T-helper 22 cell (primary cell): ENCODE results near the gene SH2D5.

ENCODE experiments used
- DNase-seq: peaks from one replicate; pipeline ENCODE4 v3.0.0-alpha.2; 2020; ENCODE audit warnings: low read depth

SH2D5 gene

DNA sequence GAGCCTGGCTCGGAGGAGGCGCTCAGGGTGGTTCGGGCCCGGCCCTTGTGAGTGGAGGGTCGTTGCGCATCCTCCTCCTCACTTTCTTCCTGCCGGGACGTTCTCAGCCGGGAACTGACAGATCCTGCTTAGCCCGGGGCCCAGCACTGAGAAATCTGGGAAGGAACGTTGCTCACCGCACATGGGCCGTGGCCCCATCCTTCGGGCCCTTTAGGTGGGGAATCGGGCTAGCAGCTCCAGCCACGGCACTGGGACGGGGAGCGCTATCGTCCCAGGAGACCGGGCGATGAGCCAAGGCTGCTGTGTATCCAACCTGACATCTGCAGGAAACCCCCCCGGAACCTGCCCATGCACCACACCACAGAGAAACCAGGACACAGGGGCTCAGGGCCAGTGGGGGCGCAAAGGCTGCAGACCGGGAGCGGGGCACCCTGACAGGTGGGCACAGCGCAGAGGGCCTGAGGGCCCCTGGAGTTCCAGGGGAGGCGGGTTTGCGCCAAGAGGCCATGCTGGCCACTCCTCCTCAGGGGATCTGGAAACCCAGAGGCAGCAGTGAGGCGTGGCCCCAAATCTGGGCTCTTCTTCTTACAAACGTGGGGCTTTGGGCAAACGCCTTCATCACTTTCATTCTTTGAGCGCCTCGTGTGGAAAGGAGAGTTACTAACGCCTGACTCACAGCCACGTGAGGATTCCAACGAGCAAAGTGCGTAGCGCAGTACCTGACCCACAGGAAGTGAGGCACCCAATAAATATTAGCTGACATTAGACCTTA is at the start of gene SH2D5:
Gene SH2D5, minus strand, starts transcription at position 116 of the 772 bp plus-strand sequence. CDS start 4,659 bp downstream, outside the sequence.
- DNase-seq = peak; percentile 64

DNA sequence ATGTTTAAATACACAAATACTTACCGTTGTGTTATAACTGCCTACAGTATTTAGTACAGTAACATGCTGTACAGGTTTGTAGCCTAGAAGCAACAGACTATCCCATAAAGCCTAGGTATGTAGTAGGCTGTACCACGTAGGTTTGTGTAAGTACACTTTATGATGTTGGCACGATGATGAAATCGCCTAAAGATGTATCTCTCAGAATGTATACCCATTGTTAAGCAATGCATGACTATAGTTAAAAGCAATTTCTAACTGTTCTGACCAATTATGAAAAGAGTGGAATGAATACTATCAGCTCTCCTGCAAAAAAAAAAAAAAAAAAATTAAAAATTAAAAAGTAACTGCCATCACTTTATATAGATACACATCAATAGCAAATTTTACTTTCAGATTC is 43.2 kb upstream of the SH2D5 start:
- no peak for DNase-seq

DNA sequence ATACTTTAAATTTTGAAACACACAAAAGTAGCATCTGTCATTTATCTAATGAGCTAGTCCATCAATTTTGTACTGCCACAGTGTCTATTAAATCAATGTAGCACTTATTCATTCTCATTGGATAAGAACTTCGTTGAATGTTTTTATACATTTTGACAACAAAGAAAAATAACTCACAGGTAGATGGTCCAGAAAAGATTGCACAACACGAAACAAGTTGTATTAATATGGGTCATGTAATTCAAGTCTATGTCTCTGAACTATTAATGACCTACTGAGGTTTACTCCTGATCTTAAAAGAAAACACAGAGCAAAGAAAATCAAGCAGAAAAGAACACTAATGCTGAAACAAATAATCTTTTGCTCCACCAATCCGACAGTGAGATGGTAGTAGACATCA is 39.3 kb upstream of the SH2D5 start:
- DNase-seq = no peak

DNA sequence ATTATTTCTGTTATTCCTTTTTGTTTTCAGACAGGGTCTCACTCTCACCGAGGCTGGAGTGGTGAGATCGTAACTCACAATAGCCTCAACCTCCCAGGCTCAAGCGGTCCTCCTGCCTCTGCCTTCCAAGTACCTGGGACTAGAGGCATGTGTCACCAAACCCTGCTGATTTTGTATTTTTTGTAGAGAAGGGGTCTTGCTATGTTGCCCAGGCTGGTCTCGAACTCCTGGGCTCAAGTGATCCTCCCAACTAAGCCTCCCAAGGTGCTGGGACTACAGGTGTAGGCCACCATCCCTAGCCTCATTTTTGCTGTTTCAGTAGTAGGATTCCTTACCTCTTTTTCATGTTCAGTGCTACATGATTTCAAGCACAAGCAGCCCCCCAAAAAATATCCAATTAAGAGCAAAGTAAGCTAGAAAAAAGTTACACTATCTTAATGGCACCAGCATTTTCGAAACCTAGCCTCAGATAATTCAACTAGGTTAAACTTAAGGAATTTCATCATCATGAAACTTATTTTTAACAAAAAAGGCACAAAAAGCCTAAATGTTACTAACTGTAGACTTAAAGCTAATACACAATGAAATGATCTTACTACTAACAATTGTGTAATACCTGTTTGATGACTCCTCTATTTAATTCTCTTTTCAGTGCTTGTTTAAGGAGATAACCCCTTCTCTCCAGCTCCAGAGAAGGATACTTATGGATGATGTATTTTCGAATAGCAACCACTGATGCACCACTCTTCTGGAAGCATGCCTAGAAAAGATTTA is 38.0 kb upstream of the SH2D5 start:
- DNase-seq = no peak

DNA sequence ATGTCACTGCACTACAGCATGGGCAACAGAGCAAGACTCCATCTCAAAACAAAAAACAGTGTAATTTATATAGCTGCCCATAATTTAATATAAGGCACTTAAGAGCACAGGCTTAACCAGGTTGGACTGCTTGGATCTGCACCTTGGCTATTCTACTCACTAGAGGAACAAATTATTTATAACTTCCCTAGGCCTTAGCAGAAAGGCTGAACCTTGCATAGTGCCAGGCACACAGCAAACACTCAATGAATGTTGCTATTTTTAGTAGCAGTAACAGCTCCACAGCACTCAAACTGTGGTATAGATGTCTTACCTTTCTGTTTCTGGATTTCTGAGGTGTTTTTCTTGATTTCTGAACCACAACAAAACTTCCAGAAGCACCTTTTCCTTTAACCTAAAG is 34.8 kb upstream of the SH2D5 start:
- no peak for DNase-seq

DNA sequence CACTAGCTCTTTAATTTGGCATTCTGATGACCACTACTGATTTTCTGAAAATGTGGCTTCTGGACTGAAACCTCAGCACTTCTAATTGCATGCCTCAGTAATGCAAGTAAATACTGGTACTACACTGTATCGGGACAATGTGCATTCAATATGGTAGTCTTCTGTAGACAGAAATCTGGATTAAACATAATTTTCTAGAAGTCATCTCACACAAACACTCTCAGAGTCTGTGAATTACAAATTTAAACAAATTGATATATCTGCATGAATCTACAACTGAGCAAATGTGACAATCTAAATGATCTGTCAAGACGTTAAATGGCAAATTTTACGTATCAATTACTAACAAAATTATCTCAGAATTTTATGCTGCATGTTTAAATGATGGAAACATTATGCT is 30.9 kb upstream of the SH2D5 start:
- DNase-seq = no peak

DNA sequence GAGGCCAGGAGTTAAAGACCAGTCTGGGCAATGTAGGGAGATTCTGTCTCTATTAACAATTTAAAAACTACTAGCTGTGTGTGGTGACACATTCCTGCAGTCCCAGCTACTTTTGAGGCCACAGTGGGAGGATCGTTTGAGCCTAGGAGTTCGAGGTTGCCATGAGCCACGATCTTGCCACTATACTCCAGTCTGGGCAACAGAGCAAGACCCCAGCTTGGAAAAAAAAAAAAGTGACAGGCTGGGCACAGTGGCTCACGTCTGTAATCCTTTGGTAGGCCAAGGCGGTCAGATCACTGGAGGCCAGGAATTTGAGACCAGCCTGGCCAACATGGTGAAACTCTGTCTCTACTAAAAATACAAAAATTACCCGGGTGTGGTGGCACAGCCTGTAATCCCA is 27.8 kb upstream of the SH2D5 start:
- DNase-seq = no peak

DNA sequence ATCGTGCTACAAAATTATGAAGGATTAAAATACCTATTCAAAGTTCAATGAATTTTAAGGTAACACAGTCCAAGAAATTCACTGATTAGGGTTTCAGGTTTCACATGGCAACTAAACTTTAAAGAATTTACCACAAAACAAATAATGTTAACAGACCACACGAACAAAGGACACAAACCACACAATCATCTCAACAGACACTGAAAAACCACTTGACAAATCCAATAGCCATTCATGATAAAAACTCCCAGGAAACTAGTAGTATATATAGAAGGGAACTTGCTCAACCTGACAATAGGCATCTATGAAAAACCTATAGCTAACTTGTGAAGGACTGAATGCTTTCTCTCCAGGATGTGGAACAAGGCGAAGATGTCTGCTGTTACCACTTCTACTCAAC is 21.1 kb upstream of the SH2D5 start:
- DNase-seq = no peak

DNA sequence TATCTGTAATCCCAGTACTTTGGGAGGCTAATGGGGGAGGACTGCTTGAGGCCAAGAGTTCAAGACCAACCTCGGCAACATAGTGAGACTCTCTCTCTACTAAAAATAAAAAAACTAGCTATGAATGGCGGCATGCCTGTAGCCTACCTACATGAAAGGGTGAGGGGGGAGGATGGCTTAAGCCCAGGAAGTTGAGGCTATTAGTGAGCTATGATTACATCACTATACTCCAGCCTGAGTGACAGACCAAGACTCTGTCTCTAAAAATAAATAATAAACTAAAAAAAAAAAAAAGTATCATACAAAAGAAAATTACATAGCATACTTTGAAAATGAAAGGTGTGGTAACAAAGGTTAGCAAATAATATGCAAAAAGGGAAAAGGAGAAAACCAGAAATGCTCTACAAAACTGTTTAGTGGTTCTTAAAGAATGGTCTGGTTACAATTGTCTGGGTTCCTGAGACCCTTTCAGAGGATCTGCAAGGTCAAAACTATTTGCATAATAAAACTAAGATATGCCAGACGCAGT is 19.0 kb upstream of the SH2D5 start:
- no peak for DNase-seq

DNA sequence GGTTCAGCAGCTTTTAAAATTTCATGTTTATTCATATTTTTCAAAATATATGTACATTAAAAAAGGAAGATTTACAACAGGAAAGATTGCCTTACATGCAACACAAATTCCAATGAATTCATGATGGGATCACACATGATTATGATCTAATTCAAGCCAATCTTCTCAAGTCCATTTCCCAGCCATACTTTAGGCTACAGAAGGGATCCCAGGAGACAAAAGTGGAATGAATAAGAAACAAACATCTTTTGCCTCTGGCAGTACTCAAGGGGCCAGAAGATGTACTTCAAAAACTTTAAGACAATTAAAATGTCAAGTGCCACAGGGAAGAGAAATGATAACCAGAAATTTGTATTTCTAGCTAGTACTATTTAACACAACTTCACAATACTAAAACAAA is 10.2 kb upstream of the SH2D5 start:
- DNase-seq = no peak

DNA sequence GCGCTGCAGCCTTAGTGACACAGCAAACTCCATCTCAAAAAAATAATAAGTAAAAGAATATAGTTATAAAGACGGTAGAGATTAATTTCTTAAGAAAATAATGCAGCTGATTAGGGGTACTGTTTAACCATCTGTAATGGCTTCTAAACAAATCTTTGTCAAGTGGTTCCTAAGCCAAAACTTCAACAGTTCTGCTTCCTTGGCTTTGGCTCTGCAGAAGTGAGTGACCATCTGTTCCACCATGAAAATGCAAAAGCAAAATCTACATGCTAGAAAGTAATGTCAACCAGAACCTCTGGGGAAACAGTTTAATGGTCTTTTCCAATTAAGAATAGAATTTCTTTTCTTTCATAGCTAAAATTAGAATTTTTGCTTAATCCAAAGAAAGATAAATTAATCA is 8.3 kb upstream of the SH2D5 start:
- DNase-seq = no peak

DNA sequence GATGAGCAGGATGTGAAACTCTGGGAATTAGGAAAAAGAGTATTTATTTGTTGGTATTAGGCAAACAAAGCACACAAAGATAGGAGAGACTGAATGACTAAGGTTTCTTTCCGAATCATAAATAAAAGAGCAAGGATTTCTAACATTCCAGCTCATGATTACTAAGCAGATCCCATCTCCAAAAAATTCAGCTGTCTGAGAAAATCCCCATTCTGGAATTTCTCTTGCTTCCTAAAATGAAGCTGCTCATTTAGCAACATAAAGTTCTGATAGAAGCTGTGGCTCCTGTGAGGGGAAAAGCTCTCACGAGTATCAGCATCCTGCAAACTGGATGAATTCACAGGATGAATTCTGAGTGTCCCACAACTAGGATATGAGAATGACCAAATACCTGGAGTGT is 6.7 kb upstream of the SH2D5 start:
- DNase-seq = no peak

DNA sequence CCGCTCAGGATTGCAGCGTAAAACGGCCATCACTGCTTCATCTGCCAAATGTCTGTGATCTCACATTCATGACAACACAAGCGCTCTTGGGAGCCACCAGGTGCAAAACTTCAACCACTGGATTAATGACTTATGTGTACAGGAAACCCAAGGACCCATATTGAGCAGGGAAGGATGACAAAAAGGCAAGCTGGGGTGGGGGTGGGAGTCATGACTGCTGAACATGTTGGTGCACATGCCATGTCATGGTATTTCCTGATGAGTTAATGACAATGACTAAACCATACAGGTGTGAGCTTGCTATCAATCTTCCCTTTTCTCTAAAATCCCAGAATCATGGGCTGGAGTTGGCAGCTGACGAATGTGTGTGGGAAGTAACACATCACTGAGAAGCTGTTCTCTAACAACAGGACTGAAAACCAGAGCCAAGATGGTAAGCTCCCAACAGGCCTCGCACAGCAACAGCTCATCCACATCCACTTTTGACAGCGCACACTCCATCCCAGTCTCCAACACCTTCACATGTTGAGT is 3.1 kb upstream of the SH2D5 start:
- DNase-seq = no peak

DNA sequence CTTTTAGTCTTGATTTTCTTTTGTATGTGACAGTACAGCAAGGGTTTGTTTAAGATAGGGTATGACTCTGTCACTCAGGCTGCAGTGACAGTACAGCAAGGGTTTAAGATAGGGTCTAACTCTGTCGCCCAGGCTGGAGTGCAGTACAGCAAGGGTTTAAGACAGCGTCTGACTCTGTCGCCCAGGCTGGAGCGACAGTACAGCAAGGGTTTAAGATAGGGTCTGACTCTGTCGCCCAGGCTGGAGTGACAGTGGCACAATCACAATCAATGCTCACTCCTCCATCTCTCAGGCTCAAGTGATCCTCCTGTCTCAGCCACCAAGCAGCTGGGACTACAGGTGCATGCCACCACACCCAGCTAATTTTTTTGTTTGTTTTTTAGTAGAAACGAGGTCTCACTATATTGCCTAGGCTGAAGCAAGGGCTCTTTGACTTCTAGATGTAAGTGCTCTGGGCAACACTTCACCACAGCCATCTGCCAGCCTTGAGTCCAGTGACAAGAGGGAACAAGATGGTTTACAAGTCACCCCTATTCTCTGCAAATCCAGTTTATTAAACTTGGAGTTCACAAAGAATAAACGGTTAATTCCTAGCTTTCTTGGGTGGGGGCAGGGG is 965 bp upstream of the SH2D5 start:
- DNase-seq = no peak

DNA sequence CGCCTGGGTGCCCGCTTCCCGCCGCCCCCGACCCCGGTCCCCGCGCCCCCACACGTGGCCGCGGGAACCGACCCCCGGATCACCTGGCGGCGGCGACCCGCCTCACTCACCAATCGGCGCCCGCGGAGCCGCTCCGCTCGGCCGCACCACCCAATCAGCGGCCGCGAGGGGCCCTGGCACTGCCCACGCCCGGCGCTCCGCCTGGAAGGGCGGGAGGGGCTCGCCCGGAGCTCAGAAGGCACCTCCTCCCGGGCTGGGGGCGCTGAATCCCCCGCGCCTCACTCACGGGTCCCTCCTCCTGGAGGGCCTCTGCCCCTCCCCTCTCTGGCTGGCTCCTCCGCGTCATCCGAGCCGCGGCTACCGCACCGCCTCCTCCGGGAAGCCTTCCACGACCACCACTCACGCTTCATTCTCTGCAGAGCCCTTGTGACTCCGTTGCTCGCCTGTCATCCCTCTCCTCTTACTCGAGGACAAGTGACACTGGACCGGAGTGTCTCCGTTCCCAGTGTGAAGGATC is 374 bp downstream of the SH2D5 start:
- peak; percentile 45 for DNase-seq

DNA sequence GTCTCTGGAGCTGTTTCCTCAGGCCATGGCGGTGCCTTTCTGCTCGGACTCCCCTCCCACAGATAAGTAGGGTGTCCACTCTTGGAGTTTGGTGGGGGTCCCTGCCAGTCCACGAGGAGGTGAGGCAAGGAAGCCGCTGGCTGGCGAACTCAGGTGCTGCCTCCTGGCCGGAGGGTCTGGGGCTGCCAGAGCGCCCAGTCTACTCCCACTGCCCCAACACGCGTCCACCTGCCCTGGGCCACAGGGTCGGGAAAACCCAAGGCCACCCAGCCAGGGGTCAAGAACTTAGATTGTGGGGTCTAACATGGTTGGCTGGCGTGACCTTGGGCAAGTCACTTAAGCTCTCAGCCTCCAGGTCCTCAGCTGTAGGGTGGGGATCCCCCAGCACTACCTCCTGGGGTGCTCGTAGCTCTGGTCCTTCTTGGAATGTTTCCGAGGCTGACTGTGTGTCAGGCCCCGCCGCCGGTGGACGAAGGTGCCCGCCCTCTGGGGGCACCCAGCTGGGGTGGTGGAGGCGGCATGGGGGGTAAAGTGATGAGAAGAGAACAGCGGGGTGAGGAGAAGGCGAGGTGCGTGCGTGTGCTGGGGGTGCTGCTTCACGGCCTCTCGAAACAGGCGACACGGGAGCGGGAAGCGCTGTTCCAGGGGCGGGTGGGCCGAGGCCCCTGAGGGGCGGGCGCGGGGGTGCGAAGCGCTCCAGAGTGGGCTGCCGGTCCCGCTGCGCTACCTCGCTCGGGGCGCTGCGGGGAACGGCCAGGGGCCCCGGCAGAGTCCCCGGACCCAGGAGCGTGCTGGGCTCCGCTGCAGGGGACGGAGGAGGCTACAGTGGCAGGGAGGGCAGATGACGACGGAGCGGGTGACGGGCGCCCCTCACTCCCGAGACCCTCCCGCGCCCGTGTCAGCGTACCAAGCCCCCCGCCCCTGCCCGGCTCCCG is 1.2 kb downstream of the SH2D5 start:
- no peak for DNase-seq

DNA sequence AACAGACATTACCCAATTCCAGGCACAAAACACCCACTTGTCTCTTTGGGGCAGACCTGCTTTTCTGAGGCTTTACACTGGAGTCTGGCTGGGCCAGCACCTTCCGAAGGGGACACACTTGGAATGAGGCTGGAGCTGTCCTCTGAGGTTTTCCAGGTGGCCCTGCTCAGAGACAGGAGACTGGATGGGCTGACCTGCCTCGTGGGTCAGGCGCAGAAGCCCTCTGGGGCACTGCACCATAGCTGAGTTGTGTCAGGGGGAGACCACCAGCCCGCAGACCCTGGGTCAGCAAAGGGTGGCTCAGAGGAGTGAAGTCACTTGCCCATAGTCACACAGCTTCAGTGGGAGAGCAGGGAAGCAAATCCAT is 1.8 kb downstream of the SH2D5 start:
- DNase-seq = no peak

DNA sequence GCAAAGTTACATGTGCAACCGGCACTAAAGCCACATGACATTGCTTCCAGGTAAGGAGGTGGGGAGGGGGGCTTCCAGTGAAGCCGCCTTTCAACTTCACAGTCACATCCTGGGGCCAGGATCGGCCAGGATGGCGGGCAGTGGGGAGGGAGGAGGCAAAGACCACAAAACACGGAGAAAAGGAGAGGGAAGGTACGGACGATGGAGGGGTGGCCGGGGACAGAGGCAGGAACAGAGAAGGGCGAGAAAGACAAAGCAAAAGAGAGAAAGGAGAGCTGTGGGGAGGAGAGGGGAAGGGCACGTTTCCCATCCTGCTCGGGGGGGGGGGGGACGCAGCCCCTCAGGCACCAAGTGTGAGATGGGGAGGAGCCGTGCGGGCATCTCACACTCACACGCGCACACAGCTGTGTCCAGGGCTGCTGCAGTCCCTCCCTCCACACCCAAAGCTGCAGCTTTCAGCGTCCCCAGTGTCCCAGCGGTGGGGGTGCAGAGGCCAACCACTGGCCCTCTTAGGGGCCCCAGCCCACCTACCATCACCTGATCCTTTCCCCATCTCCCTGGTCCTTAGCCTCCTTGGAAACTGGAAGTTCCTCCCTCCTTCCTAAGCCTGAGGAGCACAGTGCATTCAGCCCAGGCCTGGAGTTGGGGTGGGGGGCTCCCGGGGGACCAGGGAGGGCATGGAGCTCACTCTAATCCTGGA is 2.4 kb downstream of the SH2D5 start:
- DNase-seq = no peak

DNA sequence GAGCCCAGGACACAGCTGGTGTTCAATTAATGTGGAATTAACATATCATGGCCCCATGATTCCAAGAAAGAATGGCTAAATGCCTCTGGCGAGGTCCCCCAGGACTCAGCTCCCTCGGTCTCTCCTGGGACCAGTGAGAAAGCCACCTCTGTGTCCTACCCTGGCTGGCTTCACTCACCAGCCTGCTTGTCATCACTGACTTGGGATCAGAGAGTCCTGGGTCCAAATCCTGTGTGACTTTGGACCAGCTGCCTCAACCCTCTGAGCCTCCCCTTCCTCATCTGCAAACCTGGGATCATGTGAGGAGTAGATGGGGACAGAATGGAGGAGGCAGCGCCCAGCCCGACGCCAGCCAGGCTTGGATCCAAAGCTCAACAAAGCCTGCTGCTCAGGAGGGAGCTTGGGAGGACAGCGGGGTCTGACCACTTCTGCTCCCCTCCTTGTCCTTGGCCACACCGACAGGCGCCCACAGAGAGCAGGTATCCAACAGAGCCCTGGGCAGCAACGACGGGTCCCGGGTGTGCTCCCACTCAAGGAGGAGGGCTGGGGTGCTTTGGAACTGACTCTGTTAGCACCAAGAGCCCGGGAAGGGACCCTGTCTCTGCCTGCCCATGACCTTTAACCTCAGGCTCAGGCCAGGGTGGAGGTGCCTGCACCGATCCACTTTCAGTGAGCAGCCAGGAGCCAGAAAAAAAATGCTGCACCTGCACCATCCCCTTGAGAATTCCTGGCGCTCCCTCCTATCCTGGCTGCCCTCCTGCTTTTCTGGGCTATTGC is 3.2 kb downstream of the SH2D5 start:
- DNase-seq = no peak
